AG09309 (cell line): Measurements from ENCODE around the gene HPCAL4.

ENCODE experiments used
- DNase-seq: peaks from one replicate; pipeline ENCODE4 v3.0.0-alpha.2; 2010; ENCODE audit warnings: low read depth
- H3K4me3 ChIP-seq: 2 replicates; pipeline ENCODE4 v1.5.1; 2011; ENCODE audit warnings: mild to moderate bottlenecking, low read depth, low read length, moderate library complexity; ENCODE audit not compliant: control insufficient read depth
- CTCF ChIP-seq: IDR thresholded peaks from 2 replicates; pipeline ENCODE4 v1.5.1; 2011; ENCODE audit warnings: mild to moderate bottlenecking, low read depth, low read length, inconsistent platforms; ENCODE audit not compliant: insufficient read depth, control insufficient read depth; ENCODE audit errors: missing control alignments

HPCAL4 gene

GRCh38 chr1:39721664-39722063 is 30.4 kb upstream of the HPCAL4 start:
- TF ChIP-seq CTCF, result no peak
- no peak for DNase-seq
- no peak overlapping the region for H3K4me3 ChIP-seq

- H3K4me3 ChIP-seq, result no peak overlapping the region
- TF ChIP-seq CTCF, result peak; percentile 50
- DNase-seq, result peak; percentile 21
These were observed 29.1 kb upstream of the HPCAL4 start for GRCh38 chr1:39720094-39720999.

- no peak overlapping the region for H3K4me3 ChIP-seq
- DNase-seq, result no peak
- no peak for TF ChIP-seq CTCF
These were observed 26.6 kb upstream of the HPCAL4 start for GRCh38 chr1:39717809-39718208.

- H3K4me3 ChIP-seq, result no peak overlapping the region
- DNase-seq, result no peak
- TF ChIP-seq CTCF, result no peak
These were observed 22.3 kb upstream of the HPCAL4 start for GRCh38 chr1:39713557-39713956.

GRCh38 chr1:39711966-39712340 is 20.7 kb upstream of the HPCAL4 start:
- DNase-seq, result no peak
- TF ChIP-seq CTCF, result no peak
- H3K4me3 ChIP-seq, result no peak overlapping the region

GRCh38 chr1:39711104-39711965 is 20.1 kb upstream of the HPCAL4 start:
- no peak overlapping the region for H3K4me3 ChIP-seq
- TF ChIP-seq CTCF, result no peak
- no peak for DNase-seq
